A673 (cell line): Measurements from ENCODE around the gene C3orf20. TPM values are rescaled to one million over a fixed set of nuclear protein-coding genes. Genes with fewer than 3 reads are reported as not detected.

ENCODE experiments used
- BruUV-seq: library from RNA; stranded (reverse); fragments of 400-500 nt; replicated peaks from 2 replicates; lab custom pipeline; 2021; lab: Mats Ljungman, UMichigan
- CTCF ChIA-PET: fragments of 300-600 bp; sonication (Branson Sonifier 250); formaldehyde crosslinking; loops from one replicate; lab custom pipeline; 2022; ENCODE audit warnings: antibody characterized with exemption; lab: Charles Lee
- POLR2A ChIA-PET: fragments of 300-600 bp; sonication (Branson Sonifier 250); formaldehyde crosslinking; loops from one replicate; lab custom pipeline; 2022; ENCODE audit warnings: antibody characterized with exemption; ENCODE audit not compliant: low non-redundant PET; lab: Charles Lee
- DNase-seq: peaks from one replicate; pipeline ENCODE4 v3.0.0-alpha.2; 2015; ENCODE audit warnings: low spot score
- H3K27ac ChIP-seq: fragments of 200-600 bp; sonication (generic); 2 replicates; pipeline ENCODE4 v1.5.1; 2016; ENCODE audit warnings: mixed run types, low read depth, mild to moderate bottlenecking, mixed read lengths, antibody characterized with exemption, low read length; ENCODE audit not compliant: poor library complexity, severe bottlenecking
- H3K27me3 ChIP-seq: fragments of 200-600 bp; sonication (generic); replicated peaks from 2 replicates; pipeline ENCODE4 v1.6.1; 2017; ENCODE audit warnings: mixed run types, low read depth, mild to moderate bottlenecking, mixed read lengths, antibody characterized with exemption, low read length; ENCODE audit not compliant: insufficient read depth, poor library complexity
- H3K36me3 ChIP-seq: fragments of 200-600 bp; sonication (generic); 2 replicates; pipeline ENCODE4 v1.6.1; 2016; ENCODE audit warnings: mixed run types, mild to moderate bottlenecking, mixed read lengths, antibody characterized with exemption, low read length; ENCODE audit not compliant: insufficient read depth, poor library complexity, severe bottlenecking
- H3K4me1 ChIP-seq: fragments of 200-600 bp; sonication (generic); 2 replicates; pipeline ENCODE4 v1.6.1; 2017; ENCODE audit warnings: mixed run types, mild to moderate bottlenecking, mixed read lengths, antibody characterized with exemption, low read length; ENCODE audit not compliant: insufficient read depth, poor library complexity, severe bottlenecking
- H3K4me3 ChIP-seq: fragments of 200-600 bp; sonication (generic); 2 replicates; pipeline ENCODE4 v1.5.1; 2016; ENCODE audit warnings: low read depth, mixed run types, mild to moderate bottlenecking, mixed read lengths, low read length; ENCODE audit not compliant: poor library complexity, severe bottlenecking
- H3K9me3 ChIP-seq: fragments of 200-600 bp; sonication (generic); 2 replicates; pipeline ENCODE4 v1.6.1; 2016; ENCODE audit warnings: mixed run types, low read depth, mild to moderate bottlenecking, mixed read lengths, antibody characterized with exemption, low read length; ENCODE audit not compliant: poor library complexity, severe bottlenecking
- CTCF ChIP-seq: fragments of 300-800, 200-600 bp; sonication (generic); conservative IDR thresholded peaks from 2 replicates; pipeline ENCODE4 v1.5.1; 2017; ENCODE audit warnings: low read depth, mild to moderate bottlenecking, antibody characterized with exemption, low read length, moderate library complexity, mixed read lengths
- EZH2 ChIP-seq: fragments of 200-600 bp; sonication (generic); IDR thresholded peaks from 2 replicates; pipeline ENCODE4 v1.6.1; 2017; ENCODE audit warnings: borderline replicate concordance, low read depth, mild to moderate bottlenecking, mixed read lengths, antibody characterized with exemption, low read length; ENCODE audit not compliant: poor library complexity, severe bottlenecking
- intact Hi-C: fragments of 100-400 bp; cut with micrococcal nuclease; formaldehyde crosslinking; loops from one replicate; pipeline ENCODE4 v1.10.0; 2022; ENCODE audit not compliant: unreplicated experiment
- total RNA-seq: library from RNA; stranded (reverse); gene quantifications from 2 replicates; pipeline ENCODE4 v1.2.3, GENCODE V29; 2021

Gene C3orf20
- total RNA-seq, 1 experiment from 2014 or later: 0.17 TPM

- no peaks in the 10 kb centered on the region for H3K36me3 ChIP-seq
- no peaks in the 10 kb centered on the region for H3K4me1 ChIP-seq
- no peak overlapping the region for H3K27ac ChIP-seq
- intact Hi-C loops: no loop called here
- peaks cover 57% of the 10 kb centered on the region for H3K27me3 ChIP-seq
- no TSS peak for BruUV-seq
- no peak for TF ChIP-seq EZH2
- no peak for TF ChIP-seq CTCF
- CTCF ChIA-PET: no interaction called here
- H3K9me3 ChIP-seq: no peaks in the 10 kb centered on the region
- DNase-seq: no peak
- no peak overlapping the region for H3K4me3 ChIP-seq
- POLR2A ChIA-PET: no interaction called here
These were observed 124.2 kb downstream of the C3orf20 start for GRCh38 chr3:14799146-14799545.

GRCh38 chr3:14801031-14801430 is 126.1 kb downstream of the C3orf20 start:
- Histone ChIP-seq H3K4me1 (no peaks in the 10 kb centered on the region), H3K4me3 (no peak overlapping the region), H3K9me3 (no peaks in the 10 kb centered on the region), H3K36me3 (no peaks in the 10 kb centered on the region), H3K27ac (no peak overlapping the region), H3K27me3 (peaks cover 48% of the 10 kb centered on the region)
- intact Hi-C loops: no loop called here
- ChIA-PET POLR2A (no interaction called here), CTCF (no interaction called here)
- BruUV-seq: no TSS peak
- TF ChIP-seq CTCF (no peak), EZH2 (no peak)
- DNase-seq: no peak

- Histone ChIP-seq H3K9me3 (no peaks in the 10 kb centered on the region), H3K36me3 (no peaks in the 10 kb centered on the region), H3K4me3 (no peak overlapping the region), H3K4me1 (no peaks in the 10 kb centered on the region), H3K27me3 (peaks cover 48% of the 10 kb centered on the region), H3K27ac (no peak overlapping the region)
- CTCF ChIA-PET: no interaction called here
- intact Hi-C loops: no loop called here
- POLR2A ChIA-PET: no interaction called here
- DNase-seq: no peak
- TF ChIP-seq EZH2 (no peak), CTCF (no peak)
- BruUV-seq: no TSS peak
These were observed 126.9 kb downstream of the C3orf20 start for GRCh38 chr3:14801668-14802380.
